ENCODE data around the gene SLC41A3.
"Not testable (repeated sequence)": the region's sequence is repeated elsewhere in the genome, so short reads cannot be mapped to it uniquely, and the experiment has no call there.

The SLC41A3 gene

DNA sequence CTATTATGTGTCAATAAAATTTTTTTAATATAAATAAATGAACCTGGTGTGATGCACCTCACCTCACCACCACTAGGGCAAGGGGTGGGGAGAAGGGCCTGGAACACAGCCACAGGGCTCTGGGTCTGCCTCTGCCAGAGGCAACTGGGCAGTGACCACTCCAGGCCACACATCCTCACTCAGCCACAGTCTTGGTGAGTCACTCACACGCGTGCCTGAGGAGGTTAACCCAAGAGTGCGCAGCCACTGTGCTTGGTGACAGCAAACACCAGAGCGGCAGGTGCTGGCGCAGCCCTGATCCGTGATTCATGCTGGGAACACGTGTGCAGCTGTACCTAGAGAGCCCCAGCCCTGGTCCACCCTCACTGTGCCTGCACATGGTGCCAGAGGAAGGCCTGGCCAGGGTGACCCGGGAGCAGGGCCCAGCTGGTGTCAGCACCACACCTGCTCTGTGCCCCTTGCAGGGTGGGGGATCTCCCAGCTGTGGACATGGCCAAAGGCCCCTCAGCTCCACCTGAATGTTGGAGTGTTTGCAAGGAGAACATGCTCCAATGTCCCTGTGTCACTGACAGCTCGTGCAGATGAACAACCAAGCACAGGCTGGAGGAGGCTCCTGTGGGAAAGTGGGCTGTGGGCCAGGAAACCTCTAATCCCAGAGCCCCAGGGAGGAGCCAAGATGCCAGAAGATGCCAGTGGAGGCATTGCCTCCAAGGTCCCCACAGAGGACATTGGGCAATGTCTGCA lies 2.1 kb downstream of the SLC41A3 start:
- DNase-seq = peak in 1 of 2 donors; percentile 4

DNA sequence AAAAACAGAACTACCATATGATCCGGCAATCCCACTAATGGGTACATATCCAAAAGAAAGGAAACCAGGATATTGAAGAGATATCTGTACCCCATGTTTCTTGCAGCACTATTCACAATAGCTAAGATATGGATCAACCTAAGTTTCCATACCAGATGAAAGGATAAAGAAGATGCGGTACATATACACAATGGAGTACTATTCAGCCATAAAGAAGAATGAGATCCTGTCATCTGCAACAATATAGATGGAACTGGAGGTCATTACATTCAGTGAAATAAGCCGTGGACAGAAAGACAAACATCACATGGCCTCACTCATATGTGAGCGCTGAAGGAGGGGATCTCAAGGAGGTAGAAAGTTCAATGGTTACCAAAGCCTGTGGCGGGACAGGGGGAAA lies 3.0 kb downstream of the SLC41A3 start:
- no peak for DNase-seq

DNA sequence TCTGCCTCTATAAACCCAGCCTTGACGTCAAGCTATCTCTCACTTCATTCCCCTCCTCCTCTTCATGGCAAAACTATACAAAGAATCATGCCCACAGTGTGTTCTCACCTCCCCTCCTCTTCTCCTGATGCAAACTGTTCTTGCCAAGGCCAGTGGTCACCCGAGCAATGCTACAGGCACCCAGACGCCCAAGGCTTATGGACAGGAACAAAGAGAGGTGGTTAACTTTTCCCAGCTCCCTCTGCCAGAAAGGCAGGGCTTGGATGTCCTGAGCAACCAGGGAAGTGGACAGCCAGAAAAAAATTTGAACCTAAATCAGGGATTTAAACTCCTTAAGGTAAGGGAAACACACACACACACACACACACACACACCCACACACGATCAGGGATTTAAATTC lies 5.1 kb downstream of the SLC41A3 start:
- no peak for DNase-seq

DNA sequence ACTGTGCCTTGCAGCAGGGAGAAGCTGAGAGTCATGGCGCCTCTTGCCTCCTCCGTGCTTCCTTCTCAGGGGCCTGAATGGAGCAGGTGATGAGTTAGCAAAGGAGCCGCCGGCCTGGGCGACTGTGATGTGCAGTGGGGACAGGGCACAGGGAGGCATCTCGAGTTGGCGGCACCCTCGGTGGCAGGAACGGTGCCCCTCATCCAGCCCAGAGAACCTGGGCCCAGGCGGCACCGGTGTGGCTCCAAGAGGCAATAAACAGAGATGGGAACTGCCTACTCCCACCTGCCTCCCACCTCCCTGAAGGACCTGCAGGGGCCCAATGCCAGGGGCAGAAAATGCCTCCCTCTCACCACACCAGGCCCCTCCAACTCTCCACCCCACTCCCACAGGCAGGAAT lies 6.2 kb downstream of the SLC41A3 start:
- no peak for DNase-seq

DNA sequence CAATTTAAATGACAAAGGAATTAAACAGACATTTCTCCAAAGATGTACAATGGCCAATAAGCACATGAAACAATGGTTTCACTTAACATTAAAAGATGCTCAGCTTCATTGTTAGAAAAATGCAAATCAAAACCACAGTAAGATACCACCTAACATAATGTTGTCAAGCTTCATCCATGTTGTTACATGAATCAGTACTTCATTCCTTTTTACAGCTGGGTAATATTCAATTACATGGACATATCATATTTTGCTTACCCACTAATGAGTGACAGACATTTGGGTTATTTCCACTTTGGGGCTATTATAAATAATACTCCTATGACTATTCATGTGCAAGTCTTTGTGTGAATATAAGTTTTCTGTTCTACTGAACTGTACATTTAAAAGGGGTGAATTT lies 7.8 kb downstream of the SLC41A3 start:
- DNase-seq = no peak

DNA sequence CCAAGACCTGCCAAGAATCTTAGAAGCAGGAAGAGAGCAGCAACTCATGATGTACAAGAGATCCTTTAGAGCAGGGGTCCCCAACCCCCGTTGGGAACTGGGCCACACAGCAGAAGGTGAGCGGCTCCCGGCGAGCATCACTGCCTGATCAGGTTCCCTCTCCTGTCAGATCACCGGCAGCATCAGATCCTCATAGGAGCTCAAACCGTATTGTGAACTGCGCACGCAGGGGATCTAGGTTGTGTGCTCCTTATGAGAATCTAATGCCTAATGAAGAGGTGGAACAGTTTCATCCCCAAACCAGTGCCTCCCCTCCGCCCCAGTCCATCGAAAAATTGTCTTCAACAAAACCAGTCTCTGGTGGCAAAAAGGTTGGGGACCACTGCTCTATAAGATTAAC lies 13.8 kb downstream of the SLC41A3 start:
- no peak for DNase-seq

DNA sequence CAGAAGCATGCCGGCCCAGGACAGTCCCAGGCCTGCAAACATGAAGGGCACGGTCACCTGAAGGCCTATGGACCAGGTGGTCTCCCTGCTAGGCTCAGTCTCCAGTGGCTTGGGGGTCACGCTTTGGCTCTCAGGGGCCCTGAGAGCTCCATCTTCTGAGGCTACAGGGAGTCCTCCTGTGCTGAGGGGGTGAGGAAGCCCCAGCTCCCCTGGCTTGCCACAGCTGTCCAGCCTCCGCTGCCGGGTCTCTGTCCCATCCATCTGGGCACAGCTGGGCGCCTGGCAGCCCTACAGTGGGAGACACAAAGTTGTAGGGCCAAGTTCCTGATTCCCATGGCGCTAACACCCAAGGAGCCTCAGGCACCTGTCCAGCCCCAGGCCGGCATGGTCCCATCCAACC lies 16.0 kb downstream of the SLC41A3 start:
- no peak for DNase-seq

DNA sequence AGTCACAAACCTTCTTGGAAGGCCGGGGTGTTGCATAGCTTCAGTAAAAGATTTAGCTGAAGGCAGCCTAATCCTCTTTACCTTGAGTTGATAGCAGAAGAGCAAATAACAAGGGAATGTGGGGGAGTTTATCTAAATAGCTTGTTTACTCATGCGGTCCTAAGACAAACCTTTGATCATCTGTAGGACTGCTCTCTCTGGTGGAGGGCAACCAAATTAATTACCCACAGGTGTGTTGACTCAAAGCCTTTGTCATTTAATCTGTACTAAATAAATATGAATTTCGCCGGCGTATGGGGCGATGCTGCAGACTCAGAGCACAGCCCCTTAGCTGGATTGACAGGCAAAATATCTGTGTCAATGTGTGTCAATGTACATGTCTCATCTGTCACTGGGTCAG lies 17.2 kb downstream of the SLC41A3 start:
- not testable (repeated sequence) for DNase-seq

DNA sequence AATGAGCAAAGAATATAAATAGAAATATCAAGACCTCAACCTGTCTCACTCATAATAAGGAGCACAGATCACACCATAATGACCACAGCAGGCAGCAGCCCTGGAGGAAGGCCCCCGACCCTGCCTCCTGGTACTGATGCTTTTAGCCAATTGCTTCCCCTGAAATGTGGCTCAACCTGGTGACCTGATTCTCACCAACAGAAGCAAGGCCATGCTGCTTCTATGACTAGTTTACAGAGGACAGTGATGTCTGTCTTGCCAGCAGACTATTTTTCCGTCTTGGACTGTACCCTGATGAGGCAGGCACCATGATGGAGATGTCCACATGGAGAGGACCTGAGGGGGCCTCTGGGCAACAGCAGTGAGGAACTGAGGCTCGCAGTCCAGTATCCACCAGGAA lies 18.0 kb downstream of the SLC41A3 start:
- no peak for DNase-seq

DNA sequence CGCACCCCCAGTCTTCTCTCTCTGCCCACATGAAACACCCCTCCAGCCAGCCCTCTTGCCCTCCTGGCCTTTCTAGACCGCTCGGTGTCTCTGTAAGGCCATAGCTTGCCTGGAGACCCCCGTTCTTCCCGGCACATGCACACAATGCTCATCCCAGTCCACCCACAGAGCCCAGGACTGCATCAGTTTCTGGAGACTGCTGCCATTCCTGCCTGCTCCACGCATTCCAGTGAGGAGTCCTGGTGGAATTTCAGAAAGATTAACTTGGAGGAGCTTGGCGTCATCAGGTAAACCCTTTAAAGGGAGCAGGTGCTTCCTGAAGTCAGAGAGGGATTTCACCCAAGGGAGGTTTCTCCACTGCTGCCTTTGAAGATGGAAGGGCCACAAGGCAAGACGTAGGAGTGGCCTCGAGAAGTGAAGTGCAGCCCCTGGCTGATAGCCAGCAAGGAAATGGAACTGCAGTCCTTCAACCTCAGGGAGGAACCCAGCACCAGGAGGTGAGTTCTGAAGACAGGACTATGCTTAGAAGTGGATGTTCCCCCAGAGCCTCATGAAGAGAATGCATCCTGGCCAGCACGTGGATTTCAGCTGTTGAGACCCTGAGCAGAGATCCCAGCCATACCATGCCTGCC lies 19.2 kb downstream of the SLC41A3 start:
- DNase-seq = peak; percentile 3 to 20

DNA sequence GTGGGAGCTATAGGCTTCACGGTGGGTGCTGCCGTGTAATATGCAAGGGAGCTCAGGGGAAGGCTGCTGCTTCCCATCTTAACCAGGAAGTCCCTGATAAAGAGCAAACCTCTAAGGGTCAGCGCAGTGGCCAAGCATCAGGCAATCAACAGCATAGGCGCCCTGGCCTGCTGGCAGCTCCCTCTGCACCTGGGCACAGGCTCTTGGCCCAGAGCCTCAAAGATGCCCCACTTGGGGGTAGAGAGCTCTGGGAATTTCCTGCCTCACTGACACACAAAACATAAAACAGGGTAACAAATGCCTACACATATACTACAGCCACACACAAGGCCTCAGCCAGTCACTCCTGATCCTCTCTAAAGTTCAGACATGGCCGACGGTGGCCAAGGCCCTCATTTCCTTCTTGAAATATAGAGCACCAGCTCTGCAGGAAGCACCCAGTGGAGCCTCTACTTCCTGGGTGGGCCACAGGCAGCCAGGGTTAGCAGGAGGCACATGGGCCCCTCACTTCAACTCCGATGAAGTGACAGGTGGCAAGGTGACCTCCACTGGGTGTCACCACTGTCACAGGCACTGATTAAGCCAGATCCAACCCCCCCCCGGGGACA lies 20.5 kb downstream of the SLC41A3 start:
- no peak for DNase-seq

DNA sequence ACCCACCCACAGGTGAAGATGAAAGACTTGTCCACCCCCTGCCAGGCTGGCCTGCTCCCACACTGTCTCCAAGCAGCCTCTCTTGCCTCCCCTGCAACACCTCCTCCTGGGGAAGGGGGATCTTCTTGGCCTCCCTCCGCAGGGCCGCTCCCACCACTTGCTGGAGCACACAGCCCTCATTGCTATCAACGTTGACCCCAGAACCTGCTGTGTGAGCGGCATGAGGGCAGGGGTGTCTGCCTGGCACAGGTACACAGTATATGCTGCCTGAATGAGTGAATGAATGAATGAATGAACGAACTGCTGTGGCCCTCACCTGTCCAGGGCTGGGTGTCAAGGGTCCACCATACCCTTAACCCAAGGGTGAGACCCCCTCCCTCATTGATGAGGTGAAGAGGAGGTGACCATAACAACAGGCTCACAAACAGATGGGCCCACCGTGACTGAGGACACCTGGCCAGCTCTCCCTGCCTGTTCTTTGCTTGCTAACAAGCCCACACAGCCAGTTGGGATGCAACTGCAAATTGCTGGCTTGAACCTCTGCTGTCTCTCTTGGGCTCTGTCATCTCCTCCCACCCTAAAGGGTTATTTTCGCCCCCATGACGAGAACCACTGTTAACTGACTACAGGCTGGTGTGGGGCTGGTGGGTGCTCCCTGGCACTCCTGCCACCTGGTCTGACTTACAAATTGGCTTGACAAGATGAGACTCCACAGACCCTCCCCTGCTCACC lies 22.5 kb downstream of the SLC41A3 start:
- no peak for DNase-seq

DNA sequence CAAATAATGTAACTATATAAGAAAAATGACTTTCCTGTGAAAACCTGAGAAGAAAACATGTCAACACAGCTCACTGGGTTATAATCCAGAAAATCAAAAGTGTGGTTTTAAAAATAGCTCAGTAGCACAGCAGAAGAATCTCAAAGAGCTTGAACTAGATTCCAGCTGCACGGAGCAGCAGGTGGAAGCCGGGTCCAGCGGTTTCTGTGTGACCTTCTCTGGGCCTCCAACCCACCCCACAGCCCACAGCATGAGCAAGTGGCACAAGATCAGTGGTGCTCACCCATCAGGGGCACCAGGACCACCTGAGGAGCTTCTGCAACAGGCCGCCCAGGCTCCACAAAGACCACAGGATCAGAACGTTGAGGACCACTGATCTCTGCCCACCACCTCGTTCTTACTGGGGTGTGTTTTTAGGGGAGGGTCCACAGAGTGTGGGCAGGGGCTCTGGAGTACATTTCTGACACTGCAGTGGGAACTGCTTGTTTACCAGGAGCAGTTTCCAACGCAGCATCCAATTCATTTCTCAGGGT lies 23.2 kb downstream of the SLC41A3 start:
- no peak for DNase-seq

DNA sequence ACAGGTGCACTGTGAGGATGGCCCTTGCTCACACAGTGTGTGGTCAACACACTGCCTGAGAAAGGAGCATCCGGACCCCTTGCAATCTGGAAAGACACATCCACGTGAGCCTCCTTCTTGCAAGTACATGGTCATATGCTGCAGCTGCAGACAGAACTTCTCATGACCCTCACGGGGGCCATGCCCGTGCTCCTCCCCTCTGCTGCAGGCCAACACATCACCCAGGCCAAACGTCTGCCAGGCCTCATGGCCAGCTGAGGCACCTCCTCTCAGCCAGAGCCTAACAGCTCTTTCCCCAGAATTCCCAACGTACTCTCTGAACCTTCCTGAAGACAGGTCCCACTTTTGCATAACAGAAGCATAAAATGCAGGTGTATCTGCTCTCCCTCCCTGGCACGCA lies 25.3 kb downstream of the SLC41A3 start:
- no peak for DNase-seq

DNA sequence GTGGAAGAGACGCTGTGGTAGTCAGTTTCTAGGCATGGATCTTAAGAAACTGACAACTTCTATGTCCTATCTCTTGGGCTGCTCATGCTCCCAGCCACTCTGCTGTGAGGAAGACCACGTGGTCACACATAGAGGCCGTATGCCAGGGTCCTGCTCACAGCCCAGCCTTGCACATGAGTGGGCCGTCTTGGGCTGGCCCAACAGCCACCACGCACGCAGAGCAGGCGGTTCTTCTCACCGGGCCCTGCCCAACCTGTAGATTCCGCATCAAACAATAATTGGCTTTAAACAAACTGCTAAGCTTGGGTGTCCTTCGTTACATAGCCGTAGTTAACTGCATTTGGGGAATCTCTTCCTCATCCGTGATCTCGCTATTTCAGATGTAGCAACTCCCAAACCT lies 26.0 kb downstream of the SLC41A3 start:
- no peak for DNase-seq

DNA sequence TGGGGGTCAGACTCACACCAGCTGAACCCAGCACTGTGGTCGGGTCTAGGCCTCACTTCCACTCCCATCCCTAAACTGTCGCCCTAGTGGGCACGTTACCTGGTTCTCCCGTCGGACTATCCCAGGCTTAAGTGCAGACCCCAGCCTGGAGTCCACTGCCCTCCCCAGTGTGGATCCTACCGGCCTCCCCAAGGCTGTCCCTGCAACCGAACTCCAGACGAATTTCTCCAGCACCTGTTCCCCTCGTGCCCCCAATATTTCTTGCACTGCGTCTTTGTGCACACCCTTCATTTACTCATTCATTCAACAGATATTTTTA lies 26.5 kb downstream of the SLC41A3 start:
- DNase-seq = no peak

DNA sequence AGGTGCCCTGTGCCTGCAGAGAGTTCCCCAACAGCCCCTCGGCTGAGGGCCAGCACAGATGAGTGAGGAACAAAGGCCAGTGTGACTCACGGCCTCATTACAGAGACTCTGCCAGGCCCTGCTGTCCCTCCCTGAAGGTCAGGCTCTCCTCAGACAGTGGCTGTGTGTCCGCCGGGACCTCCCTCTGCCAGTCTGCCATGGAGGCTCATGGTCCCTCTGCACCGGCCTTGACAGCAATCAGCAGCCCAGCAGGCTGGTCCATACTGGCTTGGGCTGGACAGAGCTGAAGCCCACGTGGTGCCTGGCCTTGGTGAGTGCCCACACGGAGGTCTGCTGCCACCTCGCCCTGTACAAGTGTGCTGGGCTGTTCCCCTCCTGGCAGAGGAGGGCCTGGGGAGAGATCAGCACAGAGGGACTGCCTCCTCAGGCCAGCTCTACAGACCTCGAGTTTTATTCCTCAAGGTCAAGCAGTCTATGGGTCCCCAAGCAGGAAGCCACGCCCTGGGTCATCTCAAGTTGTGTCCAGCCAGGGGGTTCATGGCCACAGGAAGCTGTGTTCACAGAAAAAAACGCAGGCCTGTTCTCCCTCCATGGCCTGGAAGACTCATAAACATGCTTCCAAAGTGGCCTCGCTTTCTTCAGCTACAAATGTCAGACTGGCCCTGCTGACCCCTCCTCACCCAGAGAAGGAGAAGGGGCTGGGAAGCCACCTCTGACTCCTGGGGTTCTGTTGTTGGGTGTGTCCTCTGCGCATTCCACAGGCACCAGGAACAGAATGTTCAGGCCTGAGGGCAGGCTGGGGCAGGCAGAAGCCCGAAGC lies 27.0 kb downstream of the SLC41A3 start:
- no peak for DNase-seq

DNA sequence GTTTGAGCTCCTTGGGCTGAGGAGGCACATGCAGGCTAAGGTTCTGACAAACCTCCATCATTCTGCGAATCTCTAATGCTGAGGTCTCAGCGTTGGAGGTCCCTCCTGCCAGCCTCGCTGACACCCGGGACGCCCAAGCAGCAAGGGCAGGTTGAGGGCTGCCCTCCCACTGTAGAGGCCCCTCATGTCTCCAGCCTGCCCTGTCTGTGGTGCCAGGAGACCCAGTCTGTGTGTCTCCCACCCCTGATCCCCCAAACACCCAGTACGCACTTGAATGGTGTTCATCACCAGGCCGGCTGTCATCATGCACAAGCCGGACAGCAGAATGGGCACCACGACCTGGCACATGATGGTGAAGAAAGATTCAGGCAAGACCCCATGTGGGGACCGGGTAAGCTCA lies 27.8 kb downstream of the SLC41A3 start:
- DNase-seq = no peak

DNA sequence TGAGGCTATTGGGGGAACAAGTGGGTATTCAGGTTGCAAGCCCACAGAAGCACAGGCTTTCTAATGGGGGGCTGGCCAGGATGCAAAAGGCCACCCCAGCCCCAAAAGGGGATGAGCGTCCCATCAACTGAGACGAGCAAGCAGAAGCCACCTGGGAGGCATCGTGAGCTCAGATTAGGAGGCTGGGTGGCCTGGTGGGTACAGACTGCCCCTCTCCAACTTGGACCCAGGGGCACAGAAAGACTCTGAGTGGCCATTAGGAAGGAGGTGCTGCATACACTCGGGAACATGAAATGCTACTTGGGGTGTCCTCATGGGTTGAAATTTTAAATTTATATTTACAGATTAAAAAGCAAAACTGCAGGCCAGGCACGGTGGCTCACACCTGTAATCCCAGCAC lies 29.1 kb downstream of the SLC41A3 start:
- no peak for DNase-seq

DNA sequence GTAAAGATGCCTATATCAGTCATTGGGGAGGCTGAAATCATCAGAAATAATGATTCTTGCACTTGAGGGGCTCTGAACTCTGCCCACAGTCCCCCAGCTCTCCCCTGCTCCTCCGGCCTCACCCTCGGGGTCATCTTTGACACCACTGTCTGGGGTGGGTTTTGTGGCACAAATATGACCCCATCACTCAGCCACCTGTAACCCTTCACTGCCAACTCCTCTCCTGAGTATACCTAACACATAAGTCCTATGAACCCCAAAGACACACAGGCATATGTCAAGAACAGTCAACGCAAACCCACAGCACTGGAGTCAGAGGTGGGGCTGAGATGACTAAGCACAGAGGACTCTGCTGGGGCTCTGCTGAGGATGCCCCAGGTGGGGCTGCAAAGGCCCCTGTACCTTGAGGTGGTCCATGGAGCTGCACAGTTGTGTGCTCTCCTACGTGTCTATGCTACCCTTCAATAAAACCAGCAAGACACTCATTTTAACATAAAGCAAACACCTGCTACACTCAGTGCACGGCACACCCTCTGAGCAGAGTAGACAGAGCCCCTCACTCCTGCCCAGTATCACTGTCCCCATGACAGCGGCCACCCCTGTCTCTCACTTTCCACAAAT lies 29.9 kb downstream of the SLC41A3 start:
- DNase-seq = no peak

DNA sequence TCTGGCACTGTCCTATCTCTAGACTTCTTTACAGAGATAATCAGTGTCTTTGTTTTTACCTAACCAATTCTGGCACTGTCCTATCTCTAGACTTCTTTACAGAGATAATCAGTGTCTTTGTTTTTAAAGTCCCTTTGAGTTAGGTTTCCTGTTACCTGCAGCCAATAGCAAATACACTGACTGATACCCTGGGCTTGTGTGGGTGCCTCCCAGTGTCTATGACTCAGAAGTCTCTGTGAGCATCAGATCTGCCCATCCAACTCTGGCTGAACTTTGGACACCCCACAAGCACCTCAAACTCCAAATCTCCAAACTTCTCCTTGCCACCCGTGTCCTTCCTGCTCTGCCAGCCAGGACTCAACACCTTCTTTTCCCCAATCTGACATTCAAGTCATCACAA lies 30.4 kb downstream of the SLC41A3 start:
- no peak for DNase-seq
